Cortex of kidney (tissue), 1 donor: ENCODE data around the gene RELA.
A peak's percentile ranks its signal among the peaks of the same experiment; 100 is the strongest.
"Not testable (repeated sequence)": the region's sequence is repeated elsewhere in the genome, so short reads cannot be mapped to it uniquely, and the experiment has no call there.

Experiments
- DNase-seq: peaks from one replicate; lab custom pipeline; 2025; lab: John Stamatoyannopoulos, UW

RELA gene

DNA sequence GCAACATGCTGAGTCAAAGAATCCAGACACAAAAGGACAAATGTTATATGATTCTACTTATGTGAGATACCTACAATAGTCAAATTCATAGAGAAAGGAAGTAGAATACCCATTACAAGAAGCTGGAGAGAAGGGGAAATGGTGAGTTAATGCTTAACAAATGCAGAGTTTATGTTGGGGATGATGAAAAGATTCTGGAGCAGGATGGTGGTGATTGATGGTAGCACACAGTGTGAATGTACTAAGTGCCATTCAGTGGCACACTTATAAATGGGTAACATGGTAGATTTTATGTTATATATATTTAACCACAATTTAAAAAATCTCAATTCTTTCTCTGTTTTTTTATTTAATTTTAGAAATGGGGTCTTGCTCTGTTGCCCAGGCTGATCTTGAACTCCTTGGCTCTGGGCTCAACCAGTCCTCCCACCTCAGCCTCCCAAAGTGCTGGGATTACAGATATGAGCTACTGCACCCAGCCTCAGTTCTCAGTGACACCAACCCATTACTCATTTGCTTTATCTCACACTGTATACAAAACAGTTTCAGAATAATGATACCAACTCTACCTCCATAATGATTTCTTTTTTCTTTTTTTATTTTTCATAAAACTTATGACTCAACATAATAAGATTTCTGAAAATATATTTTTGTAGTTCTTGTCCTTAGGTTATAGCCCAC lies 9.6 kb upstream of the RELA start:
- no peak for DNase-seq

- no peak for DNase-seq
Observed at GRCh38 chr11:65663639-65664200, 1.0 kb upstream of the RELA start.

GRCh38 chr11:65662247-65662798 lies 393 bp downstream of the RELA start:
- DNase-seq, result no peak

DNA sequence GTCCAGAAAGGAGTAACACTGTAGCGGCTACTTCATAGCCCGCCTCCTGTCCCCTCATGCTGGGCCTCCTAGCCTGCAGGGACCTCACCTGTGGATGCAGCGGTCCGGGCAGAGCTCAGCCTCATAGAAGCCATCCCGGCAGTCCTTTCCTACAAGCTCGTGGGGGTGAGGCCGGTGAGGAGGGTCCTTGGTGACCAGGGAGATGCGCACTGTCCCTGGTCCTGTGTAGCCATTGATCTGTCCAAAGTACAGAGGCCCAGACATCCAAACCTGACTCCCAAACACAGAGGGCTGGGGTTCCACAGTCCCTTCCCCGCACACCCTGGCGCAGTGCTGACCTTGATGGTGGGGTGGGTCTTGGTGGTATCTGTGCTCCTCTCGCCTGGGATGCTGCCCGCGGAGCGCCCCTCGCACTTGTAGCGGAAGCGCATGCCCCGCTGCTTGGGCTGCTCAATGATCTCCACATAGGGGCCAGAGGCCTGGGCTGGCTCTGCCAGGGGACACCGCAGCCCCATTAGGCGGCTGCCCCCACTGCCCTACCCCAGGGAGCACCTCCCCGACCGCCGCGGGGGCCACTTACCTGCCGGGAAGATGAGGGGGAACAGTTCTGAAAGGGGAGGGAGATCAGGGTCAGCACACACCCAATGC lies 993 bp downstream of the RELA start:
- DNase-seq, result no peak

- not testable (repeated sequence) for DNase-seq
Observed at GRCh38 chr11:65660908-65661307, 1.8 kb downstream of the RELA start.

GRCh38 chr11:65660038-65660437 lies 2.7 kb downstream of the RELA start:
- no peak for DNase-seq

GRCh38 chr11:65658174-65659021 lies 4.3 kb downstream of the RELA start:
- no peak for DNase-seq

DNA sequence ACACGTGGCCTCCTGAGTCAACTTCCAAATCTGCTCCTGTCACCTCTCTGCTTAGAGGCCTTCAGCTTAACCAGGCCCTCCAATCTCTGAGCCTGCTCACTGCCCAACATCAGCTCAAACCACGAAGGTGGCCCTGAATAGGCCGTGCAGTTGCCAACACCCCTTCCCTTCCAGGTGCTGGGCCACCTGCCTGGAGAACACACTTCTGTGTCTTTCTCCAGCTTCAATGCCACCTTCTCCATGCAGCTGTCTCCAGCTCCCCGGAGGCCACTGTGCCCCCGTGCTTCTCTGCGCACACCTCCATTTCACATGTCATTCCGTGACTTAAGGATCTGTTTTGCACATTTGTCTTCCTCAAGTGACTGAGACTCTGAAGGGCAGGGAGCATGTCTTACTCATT lies 5.3 kb downstream of the RELA start:
- no peak for DNase-seq

GRCh38 chr11:65655570-65656332 lies 7.0 kb downstream of the RELA start:
- no peak for DNase-seq

DNA sequence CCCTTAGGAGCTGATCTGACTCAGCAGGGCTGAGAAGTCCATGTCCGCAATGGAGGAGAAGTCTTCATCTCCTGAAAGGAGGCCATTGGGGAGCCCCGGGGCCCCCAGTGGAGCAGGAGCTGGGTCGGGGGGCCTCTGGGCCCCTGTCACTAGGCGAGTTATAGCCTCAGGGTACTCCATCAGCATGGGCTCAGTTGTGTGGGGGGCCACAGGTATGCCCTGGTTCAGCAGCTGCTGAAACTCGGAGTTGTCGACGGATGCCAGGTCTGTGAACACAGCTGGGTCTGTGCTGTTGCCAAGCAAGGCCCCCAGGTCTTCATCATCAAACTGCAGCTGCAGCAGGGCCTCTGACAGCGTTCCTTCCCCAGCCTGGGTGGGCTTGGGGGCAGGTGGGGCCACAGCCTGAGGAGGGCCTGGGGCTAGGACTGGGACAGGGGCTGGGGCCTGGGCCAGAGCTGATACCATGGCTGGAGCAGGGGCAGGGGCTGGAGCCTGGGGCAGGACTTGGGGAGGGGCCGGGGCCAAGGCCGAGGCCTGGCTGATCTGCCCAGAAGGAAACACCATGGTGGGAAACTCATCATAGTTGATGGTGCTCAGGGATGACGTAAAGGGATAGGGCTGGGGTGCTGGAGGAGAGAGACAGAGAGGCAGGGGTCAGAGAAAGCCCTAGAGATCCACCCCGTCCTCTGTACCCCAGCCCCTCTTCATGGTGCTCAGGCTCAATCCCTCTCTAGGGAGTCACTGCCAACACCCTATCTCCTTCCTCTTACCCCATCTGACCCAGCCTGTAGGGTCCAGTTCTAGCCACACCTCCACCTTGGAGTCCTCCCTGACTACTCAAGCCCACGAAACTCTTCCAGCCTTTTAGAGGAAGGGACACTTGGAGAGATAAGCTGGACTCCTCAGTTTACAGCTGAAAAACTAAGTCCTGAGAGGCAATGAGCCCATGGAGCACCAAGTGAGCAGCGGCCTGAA lies 8.1 kb downstream of the RELA start:
- no peak for DNase-seq

DNA sequence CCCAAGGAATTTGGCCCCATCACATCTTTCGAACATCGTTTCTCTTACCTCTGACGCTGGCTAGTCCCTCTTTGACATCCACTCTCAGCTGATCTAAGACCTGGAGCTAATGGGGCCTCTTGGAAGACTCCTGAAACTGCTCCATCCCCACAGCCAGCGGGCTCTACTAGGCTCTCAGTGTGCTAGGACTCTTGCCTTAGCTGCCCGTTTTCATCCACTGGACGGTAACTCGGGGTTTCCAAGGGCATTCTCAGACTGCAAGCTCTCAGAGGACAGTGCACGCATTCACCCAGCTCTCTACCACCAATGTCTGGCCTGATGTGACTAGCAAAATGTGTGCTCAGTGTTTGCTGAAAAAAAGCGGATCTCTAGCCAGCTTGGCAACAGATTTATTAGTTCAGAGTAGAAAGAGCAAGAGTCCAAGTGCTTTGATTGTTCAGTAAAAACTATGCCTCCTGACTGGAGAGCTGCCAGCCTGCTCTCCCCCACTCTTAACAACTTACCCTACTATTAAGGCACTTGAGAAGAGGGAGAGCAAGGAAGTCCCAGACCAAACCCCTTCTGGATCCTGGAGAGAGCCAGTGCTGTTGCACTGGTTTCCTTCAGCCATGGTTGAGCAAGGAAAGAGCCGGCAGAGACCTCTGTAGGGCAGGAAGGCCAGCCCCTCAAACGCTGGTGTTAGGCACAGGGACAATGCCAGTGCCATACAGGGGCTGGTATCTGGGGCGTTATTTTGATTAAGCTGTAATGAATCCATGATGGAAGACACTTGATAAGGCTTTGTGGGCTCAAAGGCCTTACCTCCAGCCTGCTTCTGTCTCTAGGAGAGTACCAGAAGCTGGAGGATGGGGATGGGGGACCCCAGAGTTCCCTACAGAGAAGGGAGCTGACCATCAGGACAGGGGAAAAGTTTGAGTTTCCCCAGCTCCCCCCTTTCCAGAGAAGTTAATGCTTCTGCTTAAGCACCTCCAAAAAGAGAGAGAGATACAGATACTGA lies 9.2 kb downstream of the RELA start:
- no peak for DNase-seq

DNA sequence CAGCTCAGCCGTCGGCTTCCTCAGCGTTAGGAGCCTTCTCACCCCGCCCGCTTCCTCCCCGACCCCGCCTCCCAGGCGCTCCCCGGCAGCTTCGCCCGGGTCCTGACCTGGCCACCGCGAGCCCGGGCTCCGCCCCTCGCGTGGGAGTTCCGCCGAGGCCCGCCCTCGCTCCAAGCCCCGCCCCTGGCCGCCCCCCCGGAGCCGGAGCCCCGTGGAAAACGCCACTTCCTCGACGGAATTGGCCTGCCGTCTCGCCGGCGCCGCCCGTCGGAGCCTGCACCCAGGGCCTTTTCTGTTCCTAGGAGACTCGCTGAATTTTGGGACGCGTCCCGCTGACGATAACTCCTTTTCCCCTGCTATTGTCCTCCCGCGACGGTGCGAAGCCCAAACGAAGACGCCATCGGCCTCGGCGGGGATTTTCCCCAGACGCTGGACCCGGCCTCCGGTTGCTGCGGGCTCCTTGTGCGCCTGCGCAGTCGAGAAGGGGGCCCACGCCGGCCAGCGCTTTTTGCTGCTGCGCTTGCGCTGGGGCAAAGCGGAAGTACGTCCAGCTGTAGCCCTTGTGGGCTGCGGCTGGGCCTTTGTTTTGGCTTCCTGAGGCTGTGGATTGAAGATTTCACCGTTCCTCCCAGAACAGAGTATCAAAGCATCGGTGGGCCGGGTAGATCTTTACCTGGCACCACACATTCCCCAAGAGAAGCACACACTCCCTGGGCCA lies 10.0 kb downstream of the RELA start:
- peak; percentile 54 for DNase-seq

DNA sequence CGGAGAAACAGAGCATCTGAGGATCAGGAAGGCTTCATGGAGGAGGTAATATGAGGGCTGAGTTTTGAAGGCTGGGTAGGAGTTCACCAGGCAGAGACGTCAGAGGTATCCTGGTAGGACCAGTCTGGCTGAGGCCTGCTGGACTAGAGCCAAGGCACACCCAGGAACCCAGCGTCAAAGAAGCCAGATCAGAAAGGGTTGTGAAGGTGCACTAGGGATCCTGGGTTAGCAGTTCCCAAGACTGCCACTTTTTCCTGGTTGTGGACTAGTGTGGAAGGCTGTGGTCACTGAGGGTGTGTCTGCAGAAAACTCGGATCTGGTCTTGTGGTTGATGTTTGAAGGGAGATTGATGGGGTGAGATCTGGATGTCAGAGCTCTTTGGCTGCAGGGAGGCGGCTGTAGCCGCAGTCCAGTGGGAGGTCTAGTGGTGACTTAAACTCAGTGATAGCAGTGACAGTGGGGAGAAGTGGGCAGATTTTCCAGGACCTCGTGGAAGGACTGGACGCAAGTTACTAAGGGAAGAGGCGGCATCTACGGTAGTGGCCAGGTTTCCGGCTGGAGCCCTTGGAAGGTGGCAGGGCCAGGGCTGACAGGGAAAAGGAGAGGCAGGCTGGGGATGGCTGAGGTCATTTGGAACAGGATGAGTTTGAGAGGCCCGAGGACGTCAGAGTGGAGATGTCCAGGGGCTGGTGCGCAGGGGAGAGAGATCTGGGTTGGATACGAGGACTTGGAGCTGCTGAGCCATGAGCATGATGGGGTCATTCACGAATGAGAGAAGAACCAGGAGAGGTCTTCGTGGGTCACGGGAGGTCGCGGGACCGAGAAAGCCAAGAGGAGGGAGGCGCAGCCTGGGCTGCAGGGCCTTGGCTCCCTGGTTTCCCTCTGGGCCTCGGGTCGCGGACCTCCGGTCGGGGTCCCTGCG lies 10.9 kb downstream of the RELA start:
- no peak for DNase-seq

DNA sequence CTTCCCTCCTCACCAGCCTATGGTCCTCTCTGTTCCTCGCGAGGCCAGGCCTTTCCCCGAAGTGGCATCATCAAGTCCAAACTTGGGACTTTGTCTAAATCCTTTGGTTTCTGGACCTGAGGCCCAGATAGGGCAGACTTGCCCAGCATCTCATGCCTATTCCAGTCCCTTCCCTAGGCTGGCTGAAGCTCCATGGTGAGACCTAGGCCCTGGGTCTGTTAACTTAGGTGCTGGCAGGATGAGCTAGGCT lies 11.5 kb downstream of the RELA start:
- no peak for DNase-seq

DNA sequence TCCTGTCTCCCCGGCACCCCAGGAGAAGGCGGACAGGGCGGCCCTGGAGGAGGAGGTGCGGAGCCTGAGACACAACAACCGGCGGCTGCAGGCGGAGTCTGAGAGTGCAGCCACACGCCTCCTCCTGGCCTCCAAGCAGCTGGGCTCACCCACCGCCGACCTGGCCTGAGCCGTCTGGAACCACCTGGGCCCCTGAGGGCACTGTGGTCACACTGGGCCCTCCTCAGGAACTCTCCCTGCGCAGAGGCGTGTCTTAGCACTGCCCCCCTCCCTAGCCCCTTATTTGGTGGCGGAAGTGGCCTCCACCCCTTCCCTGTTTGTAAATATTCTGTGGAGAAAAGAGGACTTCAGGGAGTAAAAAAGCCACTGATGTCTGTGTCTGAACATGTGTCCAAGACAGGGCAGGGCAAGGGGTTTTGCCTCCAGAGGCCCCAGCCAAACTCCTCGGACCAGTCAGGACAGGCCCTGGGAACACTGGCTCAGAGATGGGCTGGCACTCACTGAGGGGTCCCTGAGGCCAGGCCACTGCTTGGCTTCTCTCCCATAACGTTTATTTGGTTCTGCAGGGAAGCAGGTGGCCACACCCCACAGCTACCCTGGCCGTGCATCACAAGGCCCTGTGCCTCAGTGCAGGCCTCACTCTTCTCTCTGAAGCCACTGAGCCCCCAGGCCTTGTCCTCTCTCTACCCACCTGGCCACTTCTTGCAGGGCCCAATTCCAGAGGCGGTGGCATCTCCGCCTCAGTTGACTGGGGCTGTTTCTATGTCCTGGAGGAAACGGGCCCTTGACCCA lies 12.0 kb downstream of the RELA start:
- no peak for DNase-seq

- no peak for DNase-seq
Observed at GRCh38 chr11:65649656-65650546, 12.8 kb downstream of the RELA start.
